Glutamatergic neuron (in vitro differentiated cells): Measurements from ENCODE around the gene GPR148. TPM values are rescaled to one million over a fixed set of nuclear protein-coding genes. Genes with fewer than 3 reads are reported as not detected.
"Not testable (repeated sequence)": the region's sequence is repeated elsewhere in the genome, so short reads cannot be mapped to it uniquely, and the experiment has no call there.

Source experiments
- DNase-seq: peaks from one replicate; pipeline ENCODE4 v3.0.0; 2022
- H3K27ac Mint-ChIP-seq: one replicate; pipeline ENCODE4 v1.8.0; 2020; ENCODE audit warnings: mild to moderate bottlenecking, mixed read lengths, inconsistent platforms; ENCODE audit not compliant: unreplicated experiment
- H3K27me3 Mint-ChIP-seq: one replicate; pipeline ENCODE4 v1.8.0; 2020; ENCODE audit warnings: mild to moderate bottlenecking, moderate library complexity, mixed read lengths, inconsistent platforms; ENCODE audit not compliant: unreplicated experiment
- H3K36me3 Mint-ChIP-seq: one replicate; pipeline ENCODE4 v1.8.0; 2020; ENCODE audit warnings: mild to moderate bottlenecking, mixed read lengths, inconsistent platforms; ENCODE audit not compliant: unreplicated experiment
- H3K4me1 Mint-ChIP-seq: one replicate; pipeline ENCODE4 v1.8.0; 2020; ENCODE audit warnings: mild to moderate bottlenecking, low read depth, mixed read lengths, inconsistent platforms; ENCODE audit not compliant: unreplicated experiment
- H3K4me3 Mint-ChIP-seq: one replicate; pipeline ENCODE4 v1.8.0; 2020; ENCODE audit warnings: mild to moderate bottlenecking, mixed read lengths, inconsistent platforms; ENCODE audit not compliant: unreplicated experiment
- H3K9me3 Mint-ChIP-seq: one replicate; pipeline ENCODE4 v1.8.0; 2020; ENCODE audit warnings: mild to moderate bottlenecking, moderate library complexity, mixed read lengths, inconsistent platforms; ENCODE audit not compliant: unreplicated experiment
- CTCF ChIP-seq: fragments of 200-600 bp; sonication (generic); IDR thresholded peaks from one replicate; pipeline ENCODE4 v1.5.0; 2021; ENCODE audit not compliant: partially characterized antibody, unreplicated experiment
- total RNA-seq: library from RNA; stranded (reverse); fragmentation: NEBNext Ultra II Directional; extraction: Animal tissue kit (Norgen Biotek cat#: 25700); gene quantifications from one replicate; pipeline ENCODE4 v1.2.1, GENCODE V29; 2021; ENCODE audit not compliant: unreplicated experiment

Gene GPR148
- total RNA-seq, 1 donor from 2014 or later, result not detected

DNA sequence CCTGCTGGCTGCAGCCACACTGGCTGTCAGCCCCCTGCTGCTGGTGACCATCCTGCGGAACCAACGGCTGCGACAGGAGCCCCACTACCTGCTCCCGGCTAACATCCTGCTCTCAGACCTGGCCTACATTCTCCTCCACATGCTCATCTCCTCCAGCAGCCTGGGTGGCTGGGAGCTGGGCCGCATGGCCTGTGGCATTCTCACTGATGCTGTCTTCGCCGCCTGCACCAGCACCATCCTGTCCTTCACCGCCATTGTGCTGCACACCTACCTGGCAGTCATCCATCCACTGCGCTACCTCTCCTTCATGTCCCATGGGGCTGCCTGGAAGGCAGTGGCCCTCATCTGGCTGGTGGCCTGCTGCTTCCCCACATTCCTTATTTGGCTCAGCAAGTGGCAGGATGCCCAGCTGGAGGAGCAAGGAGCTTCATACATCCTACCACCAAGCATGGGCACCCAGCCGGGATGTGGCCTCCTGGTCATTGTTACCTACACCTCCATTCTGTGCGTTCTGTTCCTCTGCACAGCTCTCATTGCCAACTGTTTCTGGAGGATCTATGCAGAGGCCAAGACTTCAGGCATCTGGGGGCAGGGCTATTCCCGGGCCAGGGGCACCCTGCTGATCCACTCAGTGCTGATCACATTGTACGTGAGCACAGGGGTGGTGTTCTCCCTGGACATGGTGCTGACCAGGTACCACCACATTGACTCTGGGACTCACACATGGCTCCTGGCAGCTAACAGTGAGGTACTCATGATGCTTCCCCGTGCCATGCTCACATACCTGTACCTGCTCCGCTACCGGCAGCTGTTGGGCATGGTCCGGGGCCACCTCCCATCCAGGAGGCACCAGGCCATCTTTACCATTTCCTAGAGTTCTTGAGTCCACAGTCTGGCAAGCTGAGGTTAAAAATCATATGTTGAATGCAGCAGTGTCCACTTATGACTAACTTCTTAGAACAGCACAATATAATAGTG is 741 bp downstream of the GPR148 start:
- Mint-ChIP-seq H3K27ac (no peak overlapping the region), H3K4me1 (peaks cover 2% of the 10 kb centered on the region), H3K9me3 (peaks cover 5% of the 10 kb centered on the region), H3K27me3 (peaks cover 7% of the 10 kb centered on the region), H3K36me3 (no peaks in the 10 kb centered on the region), H3K4me3 (no peak overlapping the region)
- no peak for DNase-seq
- no peak for TF ChIP-seq CTCF

DNA sequence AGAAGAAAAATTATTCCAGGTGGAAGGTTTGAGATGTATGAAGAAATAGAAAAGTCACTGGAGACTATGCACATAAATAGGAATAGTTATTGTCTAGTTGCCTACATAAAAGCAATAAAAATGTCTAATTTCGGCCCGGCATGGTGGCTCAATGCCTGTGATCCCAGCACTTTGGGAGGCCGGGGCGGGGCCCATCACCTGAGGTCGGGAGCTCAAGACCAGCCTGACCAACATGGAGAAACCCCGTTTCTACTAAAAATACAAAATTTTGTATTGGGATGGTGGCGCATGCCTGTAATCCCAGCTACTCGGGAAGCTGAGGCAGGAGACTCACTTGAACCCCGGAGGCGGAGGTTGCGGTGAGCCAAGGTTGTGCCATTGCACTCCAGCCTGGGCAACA is 3.4 kb downstream of the GPR148 start:
- not testable (repeated sequence) for H3K4me1 Mint-ChIP-seq

DNA sequence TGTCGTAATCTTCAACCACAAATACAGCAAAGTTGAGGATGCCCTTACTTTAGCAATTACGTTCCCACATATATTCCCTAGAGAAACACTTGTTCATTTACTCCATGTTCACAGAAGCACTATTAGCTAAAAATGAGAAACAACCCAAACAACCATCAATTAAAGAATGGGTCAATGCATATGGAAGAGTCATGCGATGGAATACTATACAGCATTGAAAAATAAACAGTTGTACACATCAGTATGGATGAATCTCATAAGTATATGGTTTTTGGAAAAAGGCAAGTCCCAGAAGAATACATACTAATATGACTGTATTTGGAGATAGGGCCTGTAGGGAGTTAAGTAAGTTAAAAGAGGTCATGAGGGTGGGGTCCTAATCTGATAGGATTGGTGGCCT is 6.3 kb downstream of the GPR148 start:
- Mint-ChIP-seq H3K36me3 (no peaks in the 10 kb centered on the region), H3K27ac (no peak overlapping the region), H3K9me3 (peaks cover 1% of the 10 kb centered on the region), H3K4me3 (no peak overlapping the region), H3K27me3 (no peaks in the 10 kb centered on the region), H3K4me1 (no peaks in the 10 kb centered on the region)
- TF ChIP-seq CTCF, result no peak
- DNase-seq, result no peak

More for the DNA sequence above, 3.4 kb downstream of the GPR148 start:
- H3K27me3 Mint-ChIP-seq, H3K9me3 Mint-ChIP-seq, H3K4me3 Mint-ChIP-seq, H3K36me3 Mint-ChIP-seq, H3K27ac Mint-ChIP-seq, DNase-seq: not testable (repeated sequence)

DNA sequence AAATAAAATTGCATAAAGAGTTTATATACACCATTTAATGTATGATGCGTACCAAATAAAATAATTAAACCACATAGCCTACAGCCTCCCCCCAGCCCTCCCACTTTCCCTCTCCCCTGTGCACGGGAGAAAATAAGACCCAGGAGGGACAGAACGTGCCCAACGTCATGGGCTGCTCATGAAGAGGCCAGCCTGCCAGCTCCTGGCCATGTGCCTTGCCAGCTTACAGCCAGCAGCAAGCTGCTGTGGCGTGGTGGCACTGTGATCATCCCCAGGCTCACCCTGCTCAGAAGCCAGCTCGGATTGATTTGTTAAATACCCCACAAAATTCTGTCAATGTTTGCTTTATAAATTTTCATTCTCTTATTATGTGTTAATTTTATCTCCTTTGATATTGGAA is 7.6 kb downstream of the GPR148 start:
- Mint-ChIP-seq H3K27ac (no peak overlapping the region), H3K4me1 (no peaks in the 10 kb centered on the region), H3K9me3 (peaks cover 1% of the 10 kb centered on the region), H3K27me3 (no peaks in the 10 kb centered on the region), H3K36me3 (no peaks in the 10 kb centered on the region), H3K4me3 (no peak overlapping the region)
- no peak for TF ChIP-seq CTCF
- no peak for DNase-seq

DNA sequence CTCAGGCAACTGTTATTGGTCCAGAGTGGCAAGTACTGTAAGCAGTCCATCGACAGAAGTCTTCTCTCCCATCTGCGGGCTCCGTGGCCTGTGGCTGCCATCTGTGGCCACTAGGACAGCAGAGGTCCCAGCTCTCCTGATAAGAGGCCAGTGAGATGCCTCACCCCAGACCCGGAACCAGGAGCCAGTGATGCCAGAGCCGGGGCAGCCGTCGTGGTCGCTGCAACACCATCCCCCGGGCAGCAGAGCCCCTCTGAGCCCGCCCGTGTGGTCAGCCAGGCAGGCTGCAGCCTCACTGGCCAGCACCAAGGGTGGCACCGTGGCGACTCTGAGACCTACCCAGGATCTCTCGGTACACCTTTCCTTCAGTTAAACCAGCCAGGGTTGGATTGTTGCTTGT is 8.7 kb downstream of the GPR148 start:
- TF ChIP-seq CTCF, result no peak
- Mint-ChIP-seq H3K27ac (no peak overlapping the region), H3K4me3 (no peak overlapping the region), H3K4me1 (no peaks in the 10 kb centered on the region), H3K27me3 (no peaks in the 10 kb centered on the region), H3K36me3 (no peaks in the 10 kb centered on the region), H3K9me3 (peaks cover 1% of the 10 kb centered on the region)
- no peak for DNase-seq
